Peyer's patch (tissue), 4 donors: ENCODE results near the gene SFT2D2. TPM values are rescaled to one million over a fixed set of nuclear protein-coding genes. Genes with fewer than 3 reads are reported as not detected.

ENCODE experiments used
- DNase-seq, 3 donors: peaks; one replicate each; pipeline ENCODE4 v3.0.0-alpha.2; 2017 to 2019
- H3K27ac ChIP-seq, 4 donors: fragments of 200-600 bp; sonication (generic); one replicate each; pipeline ENCODE4 v1.5.1; 2016 to 2019
- H3K27me3 ChIP-seq, 2 donors: fragments of 200-600 bp; sonication (generic); one replicate each; pipeline ENCODE4 v1.5.1; 2019
- H3K36me3 ChIP-seq, 3 donors: fragments of 200-600 bp; sonication (generic); one replicate each; pipeline ENCODE4 v1.5.1; 2016 to 2019
- H3K4me1 ChIP-seq, 4 donors: fragments of 200-600 bp; sonication (generic); one replicate each; pipeline ENCODE4 v1.5.1; 2016 to 2019
- H3K4me3 ChIP-seq, 4 donors: fragments of 200-600 bp; sonication (generic); 1 replicate in 3 of 4; 2 replicates in 1 of 4; pipeline ENCODE4 v1.5.1; 2016 to 2019; ENCODE audit warnings: mild to moderate bottlenecking in 1 of 4
- H3K9me3 ChIP-seq, 4 donors: fragments of 200-600 bp; sonication (generic); one replicate each; pipeline ENCODE4 v1.5.1; 2016 to 2019; ENCODE audit warnings: mild to moderate bottlenecking in 1 of 4
- CTCF ChIP-seq, 6 experiments: fragments of 450-650 bp in 4 of 6; fragments of 200-600 bp in 2 of 6; sonication (generic) in 1 of 6; IDR thresholded peaks; one replicate each; pipeline ENCODE4 v1.5.1; 2017 to 2019; ENCODE audit warnings: antibody characterized with exemption in 6 of 6, mild to moderate bottlenecking in 3 of 6, moderate library complexity in 1 of 6
- POLR2A ChIP-seq, 2 donors: fragments of 450-650 bp; IDR thresholded peaks; one replicate each; pipeline ENCODE4 v1.5.1; 2017; ENCODE audit warnings: antibody characterized with exemption in 2 of 2, mild to moderate bottlenecking in 2 of 2, moderate library complexity in 2 of 2
- total RNA-seq, 4 donors: library from RNA; depleted of rRNA; stranded (reverse); fragments of >200 nt; gene quantifications; one replicate each; pipeline ENCODE4 v1.1.0, GENCODE V29; 2016

The SFT2D2 gene
- total RNA-seq, 4 donors from 2014 or later: 19.0 to 49.6 (median 38.5) TPM

DNA sequence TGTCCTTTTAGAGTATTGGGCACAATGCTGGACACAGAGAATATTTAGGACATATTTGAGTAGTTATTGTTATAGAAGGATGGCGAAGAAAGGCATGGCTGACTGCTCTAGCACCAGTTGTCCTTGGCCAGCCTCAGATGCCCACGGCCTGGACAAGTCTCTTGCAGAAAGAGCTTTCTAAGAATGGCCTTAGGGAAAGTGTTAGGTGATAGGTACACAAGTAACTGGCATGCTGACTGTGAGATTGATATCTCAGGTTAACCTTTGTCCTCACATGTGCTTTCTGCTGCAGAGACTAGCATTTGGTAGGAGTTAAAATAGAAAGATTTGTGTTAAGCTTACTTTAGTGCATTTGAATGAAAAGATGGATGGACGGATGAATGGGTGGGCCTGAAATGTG is 10.1 kb downstream of the SFT2D2 start:
- Histone ChIP-seq H3K4me1 (peaks cover 0 to 21% (median 0%) of the 10 kb centered on the region in 4 donors), H3K9me3 (no peaks in the 10 kb centered on the region), H3K4me3 (no peak overlapping the region), H3K27me3 (no peaks in the 10 kb centered on the region), H3K36me3 (peaks cover 0 to 95% (median 0%) of the 10 kb centered on the region in 3 donors), H3K27ac (no peak overlapping the region)
- TF ChIP-seq POLR2A (IDR thresholded peaks at IDR 0.05) (no peak), CTCF (IDR thresholded peaks at IDR 0.05) (no peak)
- DNase-seq: no peak

- DNase-seq: no peak
Observed at GRCh38 chr1:168236836-168237611, 11.2 kb downstream of the SFT2D2 start.

DNA sequence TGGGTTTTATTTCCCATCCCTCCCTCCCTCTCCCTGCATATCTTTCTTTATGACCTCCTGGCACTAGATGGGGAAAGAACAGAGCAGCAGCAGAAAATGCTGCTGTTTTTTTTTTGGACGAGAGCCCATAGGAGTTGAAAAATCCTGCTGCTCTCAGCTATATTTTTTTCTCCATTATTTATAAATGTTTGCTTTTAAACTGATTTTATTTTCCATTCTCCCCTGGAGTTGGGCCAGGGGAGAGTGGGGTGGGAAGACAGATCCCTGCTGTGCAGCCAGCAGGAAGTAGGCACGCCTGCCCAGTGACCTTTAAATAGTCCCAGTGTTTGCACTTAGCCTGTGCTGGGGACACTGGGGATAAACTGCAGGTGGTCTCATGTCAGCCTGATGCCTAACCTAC is 17.4 kb downstream of the SFT2D2 start:
- Histone ChIP-seq H3K27me3 (no peaks in the 10 kb centered on the region), H3K27ac (peak overlapping the region in 1 of 4 donors; percentile 19), H3K4me1 (peaks cover 0 to 19% (median 0%) of the 10 kb centered on the region in 4 donors), H3K36me3 (peaks cover 0 to 77% (median 0%) of the 10 kb centered on the region in 3 donors), H3K4me3 (no peak overlapping the region), H3K9me3 (no peaks in the 10 kb centered on the region)
- TF ChIP-seq POLR2A (IDR thresholded peaks at IDR 0.05) (no peak), CTCF (IDR thresholded peaks at IDR 0.05) (no peak)
- no peak for DNase-seq

More at GRCh38 chr1:168236836-168237611, 11.2 kb downstream of the SFT2D2 start:
- no peak for TF ChIP-seq POLR2A (IDR thresholded peaks at IDR 0.05)
- no peak for TF ChIP-seq CTCF (IDR thresholded peaks at IDR 0.05)
- H3K36me3 ChIP-seq: peaks cover 0 to 98% (median 0%) of the 10 kb centered on the region in 3 donors
- H3K27ac ChIP-seq: no peak overlapping the region
- peaks cover 0 to 18% (median 0%) of the 10 kb centered on the region in 4 donors for H3K4me1 ChIP-seq
- H3K27me3 ChIP-seq: no peaks in the 10 kb centered on the region
- H3K9me3 ChIP-seq: no peaks in the 10 kb centered on the region
- no peak overlapping the region for H3K4me3 ChIP-seq

GRCh38 chr1:168243636-168244212 is 17.9 kb downstream of the SFT2D2 start:
- Histone ChIP-seq H3K36me3 (peaks cover 0 to 74% (median 0%) of the 10 kb centered on the region in 3 donors), H3K4me3 (no peak overlapping the region), H3K9me3 (no peaks in the 10 kb centered on the region), H3K27ac (peak overlapping the region in 1 of 4 donors; percentile 19), H3K27me3 (no peaks in the 10 kb centered on the region), H3K4me1 (peaks cover 0 to 19% (median 0%) of the 10 kb centered on the region in 4 donors)
- no peak for TF ChIP-seq POLR2A (IDR thresholded peaks at IDR 0.05)
- TF ChIP-seq CTCF (IDR thresholded peaks at IDR 0.05): no peak
- no peak for DNase-seq

GRCh38 chr1:168245042-168245441 is 19.2 kb downstream of the SFT2D2 start:
- H3K4me1 ChIP-seq: peaks cover 0 to 19% (median 0%) of the 10 kb centered on the region in 4 donors
- H3K27ac ChIP-seq: no peak overlapping the region
- peaks cover 0 to 72% (median 0%) of the 10 kb centered on the region in 3 donors for H3K36me3 ChIP-seq
- no peak for TF ChIP-seq CTCF (IDR thresholded peaks at IDR 0.05)
- TF ChIP-seq POLR2A (IDR thresholded peaks at IDR 0.05): no peak
- no peaks in the 10 kb centered on the region for H3K9me3 ChIP-seq
- no peak overlapping the region for H3K4me3 ChIP-seq
- DNase-seq: no peak
- no peaks in the 10 kb centered on the region for H3K27me3 ChIP-seq
